Common myeloid progenitor, CD34-positive (primary cell): ENCODE results near the gene PHLDB2.

Source experiments
- CTCF ChIA-PET: fragments of 350-600 bp; sonication (Branson Sonifier 250); formaldehyde crosslinking; loops from one replicate; lab custom pipeline; 2021; ENCODE audit warnings: antibody characterized with exemption; lab: Charles Lee
- POLR2A ChIA-PET: fragments of 350-600 bp; sonication (Branson Sonifier 250); formaldehyde crosslinking; loops from one replicate; lab custom pipeline; 2021; ENCODE audit warnings: antibody characterized with exemption; lab: Charles Lee
- DNase-seq, 3 donors: peaks; one replicate each; pipeline versions ENCODE4 v3.0.0 to v3.0.0-alpha.2; 2013
- H3K27ac ChIP-seq, 2 experiments: 1 replicate in 1 of 2; 2 replicates in 1 of 2; pipeline ENCODE4 v1.7.0; 2013; ENCODE audit warnings: inconsistent platforms in 2 of 2, low read length in 2 of 2, mild to moderate bottlenecking in 2 of 2, low read depth in 1 of 2, moderate library complexity in 1 of 2; ENCODE audit not compliant: severe bottlenecking in 2 of 2, insufficient read depth in 1 of 2, poor library complexity in 1 of 2
- H3K27me3 ChIP-seq, 5 experiments: replicated peaks in 2 of 5; 1 replicate in 3 of 5; 2 replicates in 2 of 5; pipeline versions ENCODE4 v1.6.1 to v1.7.0; 2013; ENCODE audit warnings: low read length in 4 of 5, mild to moderate bottlenecking in 2 of 5, moderate library complexity in 2 of 5, inconsistent platforms in 1 of 5; ENCODE audit not compliant: insufficient read depth in 5 of 5, control insufficient read depth in 4 of 5
- H3K36me3 ChIP-seq, 4 experiments: 1 replicate in 2 of 4; 2 replicates in 2 of 4; pipeline versions ENCODE4 v1.6.1 to v1.7.0; 2013; ENCODE audit warnings: low read length in 3 of 4, control low read depth in 1 of 4, mild to moderate bottlenecking in 1 of 4; ENCODE audit not compliant: control insufficient read depth in 4 of 4, insufficient read depth in 4 of 4
- H3K4me1 ChIP-seq, 4 experiments: 1 replicate in 3 of 4; 2 replicates in 1 of 4; pipeline versions ENCODE4 v1.6.1 to v1.7.1; 2013; ENCODE audit warnings: low read length in 3 of 4, mild to moderate bottlenecking in 3 of 4, control low read depth in 1 of 4, inconsistent platforms in 1 of 4, moderate library complexity in 1 of 4; ENCODE audit not compliant: control insufficient read depth in 4 of 4, insufficient read depth in 4 of 4; ENCODE audit errors: control extremely low read depth in 1 of 4
- H3K4me3 ChIP-seq, 7 experiments: 1 replicate in 4 of 7; 2 replicates in 3 of 7; pipeline versions ENCODE4 v1.5.1 to v1.7.0; 2013; ENCODE audit warnings: mild to moderate bottlenecking in 7 of 7, low read length in 6 of 7, moderate library complexity in 6 of 7, inconsistent platforms in 2 of 7, low read depth in 2 of 7, control low read depth in 1 of 7; ENCODE audit not compliant: insufficient read depth in 4 of 7, control insufficient read depth in 1 of 7; ENCODE audit errors: extremely low read depth in 1 of 7
- H3K9me3 ChIP-seq, 5 experiments: 1 replicate in 4 of 5; 2 replicates in 1 of 5; pipeline versions ENCODE4 v1.6.1 to v1.7.1; 2013; ENCODE audit warnings: low read length in 4 of 5, mild to moderate bottlenecking in 2 of 5, inconsistent platforms in 1 of 5, low read depth in 1 of 5, moderate library complexity in 1 of 5; ENCODE audit not compliant: control insufficient read depth in 4 of 5, insufficient read depth in 2 of 5; ENCODE audit errors: control extremely low read depth in 1 of 5
- WGBS: methylation state at CpG from one replicate; pipeline ENCODE4 v1.1.5; 2013; ENCODE audit not compliant: insufficient coverage; 5-methylcytosine and 5-hydroxymethylcytosine counted together

The PHLDB2 gene

DNA sequence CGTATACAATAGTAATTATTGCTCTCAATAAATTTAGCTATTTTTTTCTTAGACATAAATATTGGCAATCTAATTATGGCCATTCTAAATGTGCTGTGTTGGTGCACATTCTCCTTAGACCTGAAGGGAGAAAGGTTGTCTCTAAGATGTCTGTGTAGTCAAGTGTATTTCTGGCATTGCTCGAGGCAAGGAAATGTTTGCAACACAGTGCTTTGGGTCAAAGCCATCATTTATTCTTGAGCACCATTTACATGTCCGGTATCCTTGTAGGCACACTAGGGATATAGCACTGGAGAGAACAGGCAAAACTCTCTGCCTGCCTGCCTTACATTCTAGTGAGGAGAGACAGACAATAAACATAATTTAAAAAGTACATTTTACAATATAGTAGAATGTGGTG lies 2.6 kb upstream of the PHLDB2 start:
- DNase-seq: no peak
- Histone ChIP-seq H3K27ac (no peak overlapping the region), H3K27me3 (peaks cover 0 to 10% (median 3%) of the 10 kb centered on the region in 5 experiments), H3K9me3 (no peaks in the 10 kb centered on the region), H3K4me1 (peaks cover 3 to 33% (median 21%) of the 10 kb centered on the region in 4 experiments), H3K36me3 (no peaks in the 10 kb centered on the region), H3K4me3 (no peak overlapping the region)
- WGBS: 100% methylated on average over 1 of the region's 3 CpGs
- ChIA-PET POLR2A (no interaction called here), CTCF (no interaction called here)

DNA sequence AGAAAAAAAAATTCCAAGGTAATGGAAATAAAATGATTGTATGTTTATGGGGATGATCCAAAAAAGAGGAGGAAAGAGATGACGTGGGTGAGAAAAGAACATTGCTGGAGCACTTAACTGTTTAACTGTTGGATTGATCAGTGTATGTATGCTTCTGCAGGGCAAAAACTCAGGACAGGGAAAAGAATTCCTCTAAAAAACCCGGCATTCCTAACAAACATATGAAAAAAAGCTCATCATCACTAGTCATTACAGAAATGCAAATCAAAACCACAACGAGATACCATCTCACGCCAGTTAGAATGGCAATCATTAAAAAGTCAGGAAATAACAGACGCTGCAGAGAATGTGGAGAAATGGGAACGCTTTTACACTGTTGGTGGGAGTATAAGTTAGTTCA lies 1.6 kb upstream of the PHLDB2 start:
- Histone ChIP-seq H3K36me3 (no peaks in the 10 kb centered on the region), H3K27ac (no peak overlapping the region), H3K4me1 (peaks cover 2 to 26% (median 17%) of the 10 kb centered on the region in 4 experiments), H3K27me3 (peaks cover 0 to 10% (median 3%) of the 10 kb centered on the region in 5 experiments), H3K4me3 (no peak overlapping the region), H3K9me3 (no peaks in the 10 kb centered on the region)
- CTCF ChIA-PET: interaction anchor here (4.3 kb wide), 1 partner anchor 140 kb away, joined by 60 read pairs; no protein-coding TSS in a partner anchor
- POLR2A ChIA-PET: interaction anchor here (0.6 kb wide), 1 partner anchor 30 kb away, joined by 5 read pairs; no protein-coding TSS in a partner anchor
- WGBS: 60% methylated on average over 3 of the region's 6 CpGs
- DNase-seq: no peak

DNA sequence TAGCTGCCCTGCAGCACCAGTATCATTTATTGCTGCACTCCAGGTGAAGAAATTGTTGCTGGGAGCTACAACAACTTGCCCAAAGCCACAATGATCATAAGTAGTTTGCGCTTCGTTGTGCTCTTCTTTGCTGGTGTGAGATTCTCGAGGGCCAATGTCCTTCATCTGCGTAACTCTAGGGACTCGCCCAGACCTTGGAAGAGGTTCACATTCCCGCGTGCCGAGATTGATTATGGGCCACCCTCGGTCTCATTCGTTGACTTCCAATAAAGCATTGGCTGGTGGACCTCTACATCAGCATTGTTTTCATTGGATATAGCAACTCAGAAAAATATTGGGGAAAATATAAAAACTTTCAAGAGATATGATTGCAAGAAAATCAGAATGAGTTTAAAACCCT lies 423 bp upstream of the PHLDB2 start:
- Histone ChIP-seq H3K4me3 (peak overlapping the region in 6 of 7 experiments; percentile 74 to 96 (median 84)), H3K36me3 (no peaks in the 10 kb centered on the region), H3K27ac (no peak overlapping the region), H3K27me3 (peaks cover 0 to 10% (median 3%) of the 10 kb centered on the region in 5 experiments), H3K4me1 (peaks cover 2 to 21% (median 17%) of the 10 kb centered on the region in 4 experiments), H3K9me3 (no peaks in the 10 kb centered on the region)
- no peak for DNase-seq
- POLR2A ChIA-PET: no interaction called here
- WGBS: 60% methylated on average over 10 of the region's 10 CpGs
- CTCF ChIA-PET: interaction anchor here (0.7 to 4.3 kb wide), 5 partner anchors 13 to 190 kb away, joined by 3 to 60 read pairs (median 3); no protein-coding TSS in a partner anchor

- peaks cover 4 to 24% (median 19%) of the 10 kb centered on the region in 4 experiments for H3K4me1 ChIP-seq
- H3K9me3 ChIP-seq: no peaks in the 10 kb centered on the region
- CTCF ChIA-PET: interaction anchor here (0.6 to 4.3 kb wide), 20 partner anchors 9 to 281 kb away, joined by 3 to 60 read pairs (median 4); partner anchors contain the start of gene ABHD10
- peak; percentile 83 to 90 (median 86) for DNase-seq
- WGBS: under 1% methylated on average over 23 of the region's 35 CpGs
- H3K27ac ChIP-seq: peak overlapping the region in 1 of 2 experiments; percentile 32
- peak overlapping the region; percentile 47 to 96 (median 81) for H3K4me3 ChIP-seq
- H3K36me3 ChIP-seq: no peaks in the 10 kb centered on the region
- POLR2A ChIA-PET: no interaction called here
- H3K27me3 ChIP-seq: peaks cover 0 to 10% (median 3%) of the 10 kb centered on the region in 5 experiments
Measured at GRCh38 chr3:111859974-111860859, 1.2 kb downstream of the PHLDB2 start.

DNA sequence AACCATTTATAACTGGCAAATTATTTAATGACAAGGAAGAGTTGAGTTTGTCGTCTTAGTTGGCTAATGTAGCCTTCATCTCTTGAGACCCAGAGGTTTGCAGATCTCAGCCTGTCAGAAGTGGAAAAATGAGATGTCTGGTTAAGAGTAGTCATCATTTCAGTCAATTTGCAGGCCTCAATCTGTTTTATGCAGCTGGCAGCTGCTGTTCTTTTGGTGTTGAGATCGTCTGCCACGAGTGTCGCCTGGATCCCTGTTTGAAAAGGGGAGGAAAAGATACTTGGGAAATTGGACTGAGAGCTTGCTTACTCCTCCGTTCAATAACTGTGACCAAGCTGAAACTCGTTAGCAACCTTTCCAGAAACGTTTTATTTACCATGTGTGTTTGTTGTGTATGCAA lies 2.3 kb downstream of the PHLDB2 start:
- POLR2A ChIA-PET: no interaction called here
- no peak for DNase-seq
- CTCF ChIA-PET: interaction anchor here (0.8 to 4.3 kb wide), 10 partner anchors 8 to 280 kb away, joined by 3 to 60 read pairs (median 5); no protein-coding TSS in a partner anchor
- no peaks in the 10 kb centered on the region for H3K9me3 ChIP-seq
- H3K4me1 ChIP-seq: peaks cover 7 to 26% (median 21%) of the 10 kb centered on the region in 4 experiments
- no peaks in the 10 kb centered on the region for H3K36me3 ChIP-seq
- no peak overlapping the region for H3K27ac ChIP-seq
- 100% methylated on average over 6 of the region's 7 CpGs for WGBS
- peaks cover 0 to 10% (median 3%) of the 10 kb centered on the region in 5 experiments for H3K27me3 ChIP-seq
- peak overlapping the region in 1 of 7 experiments; percentile 81 for H3K4me3 ChIP-seq

GRCh38 chr3:111862415-111862814 lies 3.4 kb downstream of the PHLDB2 start:
- no peak for DNase-seq
- Histone ChIP-seq H3K27ac (no peak overlapping the region), H3K36me3 (no peaks in the 10 kb centered on the region), H3K9me3 (no peaks in the 10 kb centered on the region), H3K27me3 (peaks cover 0 to 10% (median 3%) of the 10 kb centered on the region in 5 experiments), H3K4me3 (no peak overlapping the region), H3K4me1 (peaks cover 7 to 26% (median 21%) of the 10 kb centered on the region in 4 experiments)
- POLR2A ChIA-PET: no interaction called here
- WGBS: 97% methylated on average over 3 of the region's 5 CpGs
- CTCF ChIA-PET: interaction anchor here (1.2 kb wide), 1 partner anchor 192 kb away, joined by 3 read pairs; no protein-coding TSS in a partner anchor
